Sigmoid colon (tissue), 7 donors: ENCODE data around the gene NAGPA. TPM values are rescaled to one million over a fixed set of nuclear protein-coding genes. Genes with fewer than 3 reads are reported as not detected.

Experiments
- DNase-seq: peaks from one replicate; pipeline ENCODE4 v3.0.0-alpha.2; 2019
- H3K27ac ChIP-seq, 4 donors: fragments of 200-600 bp; sonication (generic); one replicate each; pipeline ENCODE4 v1.5.1; 2016 to 2019; ENCODE audit warnings: mild to moderate bottlenecking in 1 of 4
- H3K27me3 ChIP-seq, 3 donors: fragments of 200-600 bp; sonication (generic); one replicate each; pipeline ENCODE4 v1.5.1; 2019; ENCODE audit warnings: mild to moderate bottlenecking in 1 of 3
- H3K36me3 ChIP-seq, 4 donors: fragments of 200-600 bp; sonication (generic); one replicate each; pipeline ENCODE4 v1.5.1; 2016 to 2019
- H3K4me1 ChIP-seq, 4 donors: fragments of 200-600 bp; sonication (generic); one replicate each; pipeline ENCODE4 v1.5.1; 2017 to 2019
- H3K4me3 ChIP-seq, 4 donors: fragments of 200-600 bp; sonication (generic); one replicate each; pipeline ENCODE4 v1.5.1; 2017 to 2019; ENCODE audit warnings: mild to moderate bottlenecking in 2 of 4, moderate library complexity in 1 of 4
- H3K9me3 ChIP-seq, 4 donors: fragments of 200-600 bp in 3 of 4; sonication (generic) in 3 of 4; one replicate each; pipeline versions ENCODE4 v1.5.1 to v1.6.1; 2013 to 2019
- EP300 ChIP-seq, 4 donors: sonication (generic); formaldehyde crosslinking; IDR thresholded peaks; one replicate each; pipeline ENCODE4 v1.6.1; 2017; ENCODE audit warnings: antibody characterized with exemption in 4 of 4
- POLR2A ChIP-seq, 2 donors: fragments of 450-650 bp; IDR thresholded peaks; one replicate each; pipeline ENCODE4 v1.6.1; 2016; ENCODE audit warnings: antibody characterized with exemption in 2 of 2, mild to moderate bottlenecking in 2 of 2, moderate library complexity in 2 of 2
- POLR2AphosphoS5 ChIP-seq, 4 donors: sonication (generic); formaldehyde crosslinking; IDR thresholded peaks; one replicate each; pipeline ENCODE4 v1.6.1; 2017; ENCODE audit warnings: antibody characterized with exemption in 4 of 4
- WGBS, 2 donors: extraction: QIAGEN DNeasy Blood & Tissue Kit; methylation state at CpG; one replicate each; pipeline ENCODE4 v1.1.7; 2013; 5-methylcytosine and 5-hydroxymethylcytosine counted together
- intact Hi-C: fragments of 100-400 bp; cut with DNase I; formaldehyde crosslinking; loops from one replicate; pipeline ENCODE4 v1.15.1; 2023
- polyA plus RNA-seq, 3 donors: library from polyadenylated mRNA; stranded (reverse); fragments of 200-250 nt; gene quantifications; one replicate each; pipeline ENCODE4 v1.2.3, GENCODE V29; 2013
- total RNA-seq, 4 donors: library from RNA; depleted of rRNA; stranded (reverse); fragments of >200 nt; gene quantifications; one replicate each; pipeline ENCODE4 v1.1.0, GENCODE V29; 2016
- TF ChIP-seq, protein P1 (sequence below), 4 experiments: fragments of 450-650 bp in 3 of 4; fragments of 200-600 bp in 1 of 4; IDR thresholded peaks; one replicate each; pipeline ENCODE4 v1.5.1; 2016 to 2019; ENCODE audit warnings: antibody characterized with exemption in 4 of 4, mild to moderate bottlenecking in 3 of 4, moderate library complexity in 2 of 4
- donor health status: healthy with polysubstance abuse.
- donor health status: Bipolar disorder and iron deficiency.
- donor health status: healthy.

The NAGPA gene
- total and polyA plus RNA-seq, 7 donors = 10.8 to 30.7 (median 16.4) TPM

GRCh38 chr16:5019775-5020174 lies 14.0 kb downstream of the NAGPA start:
- H3K4me3 ChIP-seq = no peak overlapping the region
- intact Hi-C loops = no loop called here
- H3K4me1 ChIP-seq = peaks cover 0 to 5% (median 0%) of the 10 kb centered on the region in 4 donors
- no peaks in the 10 kb centered on the region for H3K36me3 ChIP-seq
- TF ChIP-seq, protein P1, sequence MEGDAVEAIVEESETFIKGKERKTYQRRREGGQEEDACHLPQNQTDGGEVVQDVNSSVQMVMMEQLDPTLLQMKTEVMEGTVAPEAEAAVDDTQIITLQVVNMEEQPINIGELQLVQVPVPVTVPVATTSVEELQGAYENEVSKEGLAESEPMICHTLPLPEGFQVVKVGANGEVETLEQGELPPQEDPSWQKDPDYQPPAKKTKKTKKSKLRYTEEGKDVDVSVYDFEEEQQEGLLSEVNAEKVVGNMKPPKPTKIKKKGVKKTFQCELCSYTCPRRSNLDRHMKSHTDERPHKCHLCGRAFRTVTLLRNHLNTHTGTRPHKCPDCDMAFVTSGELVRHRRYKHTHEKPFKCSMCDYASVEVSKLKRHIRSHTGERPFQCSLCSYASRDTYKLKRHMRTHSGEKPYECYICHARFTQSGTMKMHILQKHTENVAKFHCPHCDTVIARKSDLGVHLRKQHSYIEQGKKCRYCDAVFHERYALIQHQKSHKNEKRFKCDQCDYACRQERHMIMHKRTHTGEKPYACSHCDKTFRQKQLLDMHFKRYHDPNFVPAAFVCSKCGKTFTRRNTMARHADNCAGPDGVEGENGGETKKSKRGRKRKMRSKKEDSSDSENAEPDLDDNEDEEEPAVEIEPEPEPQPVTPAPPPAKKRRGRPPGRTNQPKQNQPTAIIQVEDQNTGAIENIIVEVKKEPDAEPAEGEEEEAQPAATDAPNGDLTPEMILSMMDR (IDR thresholded peaks at IDR 0.05) = no peak
- TF ChIP-seq POLR2AphosphoS5 (IDR thresholded peaks at IDR 0.05) = no peak
- TF ChIP-seq POLR2A (IDR thresholded peaks at IDR 0.05) = no peak
- no peak for TF ChIP-seq EP300 (IDR thresholded peaks at IDR 0.05)
- 85 to 88% methylated on average over 6 of the region's 6 CpGs for WGBS, 2 donors
- no peak overlapping the region for H3K27ac ChIP-seq
- no peak for DNase-seq
- H3K27me3 ChIP-seq = no peaks in the 10 kb centered on the region
- no peaks in the 10 kb centered on the region for H3K9me3 ChIP-seq

DNA sequence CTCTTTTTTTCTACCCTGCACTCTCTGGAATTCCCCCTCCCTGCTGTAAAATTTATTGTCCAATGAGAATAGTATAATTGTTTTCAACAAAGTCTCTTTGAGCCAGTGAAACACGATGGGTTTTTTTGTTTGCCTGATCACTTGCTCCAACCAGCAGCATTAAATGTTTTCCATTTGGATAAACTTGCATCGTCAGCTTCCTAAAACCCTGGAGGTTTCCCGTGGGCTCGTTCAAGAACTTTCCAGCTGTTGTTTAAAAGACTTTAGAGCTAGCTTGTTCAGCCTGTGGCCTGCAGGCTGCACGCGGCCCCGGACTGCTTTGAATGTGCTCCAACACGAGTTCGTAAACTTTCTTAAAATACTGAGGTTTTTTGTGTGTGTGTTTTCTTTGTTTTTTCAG lies 14.9 kb downstream of the NAGPA start:
- Histone ChIP-seq H3K36me3 (no peaks in the 10 kb centered on the region), H3K4me3 (no peak overlapping the region), H3K27me3 (no peaks in the 10 kb centered on the region), H3K9me3 (no peaks in the 10 kb centered on the region), H3K27ac (no peak overlapping the region), H3K4me1 (peaks cover 0 to 5% (median 0%) of the 10 kb centered on the region in 4 donors)
- intact Hi-C loops = no loop called here
- no peak for DNase-seq
- 17 to 52% methylated on average over 9 of the region's 9 CpGs for WGBS, 2 donors
- TF ChIP-seq EP300 (IDR thresholded peaks at IDR 0.05) = no peak
- no peak for TF ChIP-seq POLR2AphosphoS5 (IDR thresholded peaks at IDR 0.05)
- TF ChIP-seq POLR2A (IDR thresholded peaks at IDR 0.05) = no peak
- TF ChIP-seq, protein P1 (IDR thresholded peaks at IDR 0.05) = no peak

DNA sequence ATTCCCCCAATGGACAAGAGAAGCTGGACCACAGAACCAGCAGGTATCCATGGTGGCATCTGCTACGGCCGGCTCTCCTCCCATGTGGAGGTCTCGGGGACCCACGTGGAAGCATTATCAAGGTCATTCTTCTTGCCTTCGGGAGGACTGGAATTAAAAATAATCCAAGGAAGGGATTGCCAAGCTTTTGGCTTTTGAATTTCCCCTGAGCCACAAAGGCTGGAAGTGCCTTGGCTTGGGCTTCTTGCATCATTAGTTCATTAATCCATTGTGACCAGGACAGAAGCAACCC lies 16.1 kb downstream of the NAGPA start:
- Histone ChIP-seq H3K36me3 (no peaks in the 10 kb centered on the region), H3K4me3 (no peak overlapping the region), H3K9me3 (no peaks in the 10 kb centered on the region), H3K4me1 (peaks cover 0 to 5% (median 0%) of the 10 kb centered on the region in 4 donors), H3K27me3 (no peaks in the 10 kb centered on the region), H3K27ac (no peak overlapping the region)
- TF ChIP-seq, protein P1 (IDR thresholded peaks at IDR 0.05) = no peak
- TF ChIP-seq EP300 (IDR thresholded peaks at IDR 0.05) (no peak), POLR2A (IDR thresholded peaks at IDR 0.05) (no peak), POLR2AphosphoS5 (IDR thresholded peaks at IDR 0.05) (no peak)
- no peak for DNase-seq
- 93% methylated on average over 5 of the region's 5 CpGs for WGBS, 2 donors
- intact Hi-C loops = no loop called here

DNA sequence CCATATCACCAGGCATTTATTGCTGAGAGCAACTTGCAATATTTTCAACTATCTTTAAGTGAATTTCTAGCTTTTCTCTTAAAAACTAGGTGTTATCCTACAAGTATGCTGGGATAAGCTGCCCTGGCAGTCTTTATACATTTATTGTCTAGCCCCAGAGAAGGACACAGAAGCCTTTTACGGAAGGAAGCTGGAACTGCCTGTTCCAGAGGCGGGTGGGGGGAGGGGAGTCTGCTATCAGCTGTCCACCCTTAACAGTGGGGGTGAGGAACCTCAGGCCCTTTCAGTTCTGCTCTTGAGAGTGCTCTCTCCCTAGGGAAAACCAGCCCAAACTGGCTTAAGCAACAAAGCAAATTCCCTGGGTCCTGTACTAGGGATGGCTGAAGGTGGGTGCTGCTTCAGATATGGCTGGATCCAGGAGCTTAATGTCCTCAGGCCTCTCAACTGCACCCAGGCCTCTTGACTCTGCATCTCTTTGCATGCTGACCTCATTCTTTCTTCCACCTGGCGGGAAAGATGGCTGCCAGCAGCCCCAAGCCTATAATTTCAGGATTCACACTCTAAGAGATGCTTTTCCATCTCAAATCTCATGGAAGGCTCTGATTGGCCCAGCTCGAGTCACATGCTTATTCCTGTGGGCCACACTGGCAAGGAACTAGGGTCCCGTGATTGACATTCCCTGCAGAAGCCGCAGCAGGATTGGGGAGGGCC lies 16.6 kb downstream of the NAGPA start:
- Histone ChIP-seq H3K4me1 (peaks cover 0 to 5% (median 0%) of the 10 kb centered on the region in 4 donors), H3K9me3 (no peaks in the 10 kb centered on the region), H3K27ac (no peak overlapping the region), H3K27me3 (no peaks in the 10 kb centered on the region), H3K4me3 (no peak overlapping the region), H3K36me3 (no peaks in the 10 kb centered on the region)
- intact Hi-C loops = no loop called here
- 77 to 86% methylated on average over 6 of the region's 6 CpGs for WGBS, 2 donors
- TF ChIP-seq, protein P1 (IDR thresholded peaks at IDR 0.05) = no peak
- TF ChIP-seq POLR2A (IDR thresholded peaks at IDR 0.05) (no peak), EP300 (IDR thresholded peaks at IDR 0.05) (no peak), POLR2AphosphoS5 (IDR thresholded peaks at IDR 0.05) (no peak)
- DNase-seq = no peak

DNA sequence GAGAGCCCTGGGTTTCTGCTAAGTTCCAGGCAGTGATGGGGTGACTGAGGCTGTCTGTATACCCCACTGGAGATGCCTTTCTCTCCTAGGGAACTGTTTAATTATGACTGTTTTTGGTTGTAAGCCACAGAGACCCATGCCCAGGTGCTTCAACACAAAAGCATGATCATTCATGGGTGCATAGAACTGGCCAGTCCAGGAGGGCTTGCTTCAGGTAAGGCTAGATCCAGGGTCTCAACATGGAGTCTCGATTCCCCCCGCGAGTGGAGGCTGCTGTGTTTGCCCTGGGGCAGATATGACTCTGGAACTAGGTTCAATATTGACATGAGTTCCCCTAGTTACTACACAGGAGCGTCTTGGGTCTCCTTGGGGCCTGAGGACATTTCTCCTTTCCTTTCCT lies 17.8 kb downstream of the NAGPA start:
- no peak for DNase-seq
- H3K36me3 ChIP-seq = no peaks in the 10 kb centered on the region
- intact Hi-C loops = no loop called here
- H3K27me3 ChIP-seq = no peaks in the 10 kb centered on the region
- no peaks in the 10 kb centered on the region for H3K9me3 ChIP-seq
- H3K27ac ChIP-seq = no peak overlapping the region
- TF ChIP-seq POLR2A (IDR thresholded peaks at IDR 0.05) (no peak), POLR2AphosphoS5 (IDR thresholded peaks at IDR 0.05) (no peak), EP300 (IDR thresholded peaks at IDR 0.05) (no peak)
- TF ChIP-seq, protein P1 (IDR thresholded peaks at IDR 0.05) = no peak
- WGBS, 2 donors = 91 to 92% methylated on average over 4 of the region's 4 CpGs
- H3K4me3 ChIP-seq = no peak overlapping the region
- H3K4me1 ChIP-seq = peaks cover 0 to 5% (median 0%) of the 10 kb centered on the region in 4 donors
